Activated CD4-positive, alpha-beta T cell treated with anti-CD3 and anti-CD28 coated beads for 4 hours (primary cell): ENCODE data around the gene B4GALT1.

Experiments used
- DNase-seq, 2 donors: peaks; one replicate each; pipeline ENCODE4 v3.0.0-alpha.2; 2020

The B4GALT1 gene

GRCh38 chr9:33139421-33140228 is 27.5 kb downstream of the B4GALT1 start:
- DNase-seq = no peak

- DNase-seq = no peak
Measured at GRCh38 chr9:33138768-33139167, 28.4 kb downstream of the B4GALT1 start.

- no peak for DNase-seq
Measured at GRCh38 chr9:33137781-33138264, 29.3 kb downstream of the B4GALT1 start.

- no peak for DNase-seq
Measured at GRCh38 chr9:33136721-33137670, 30.1 kb downstream of the B4GALT1 start.

- DNase-seq = no peak
Measured at GRCh38 chr9:33135470-33135958, 31.6 kb downstream of the B4GALT1 start.

- DNase-seq = no peak
Measured at GRCh38 chr9:33135031-33135461, 32.1 kb downstream of the B4GALT1 start.

- DNase-seq = no peak
Measured at GRCh38 chr9:33133186-33133585, 34.0 kb downstream of the B4GALT1 start.

- DNase-seq = no peak
Measured at GRCh38 chr9:33131790-33132772, 35.1 kb downstream of the B4GALT1 start.

- DNase-seq = no peak
Measured at GRCh38 chr9:33130961-33131789, 36.0 kb downstream of the B4GALT1 start.

GRCh38 chr9:33129886-33130881 is 37.0 kb downstream of the B4GALT1 start:
- no peak for DNase-seq

- no peak for DNase-seq
Measured at GRCh38 chr9:33129251-33129885, 37.8 kb downstream of the B4GALT1 start.

- DNase-seq = no peak
Measured at GRCh38 chr9:33128570-33128969, 38.6 kb downstream of the B4GALT1 start.

- no peak for DNase-seq
Measured at GRCh38 chr9:33127881-33128280, 39.3 kb downstream of the B4GALT1 start.

- no peak for DNase-seq
Measured at GRCh38 chr9:33125871-33126823, 41.0 kb downstream of the B4GALT1 start.

- DNase-seq = no peak
Measured at GRCh38 chr9:33125461-33125860, 41.7 kb downstream of the B4GALT1 start.

GRCh38 chr9:33124751-33125381 is 42.3 kb downstream of the B4GALT1 start:
- DNase-seq = no peak

GRCh38 chr9:33124046-33124445 is 43.1 kb downstream of the B4GALT1 start:
- DNase-seq = no peak
